CD4-positive, CD25-positive, alpha-beta regulatory T cell (primary cell): ENCODE results near the gene CD8B2. TPM values are rescaled to one million over a fixed set of nuclear protein-coding genes. Genes with fewer than 3 reads are reported as not detected.
"Not testable (repeated sequence)": the region's sequence is repeated elsewhere in the genome, so short reads cannot be mapped to it uniquely, and the experiment has no call there.

Source experiments
- ATAC-seq, 2 donors: fragments of 150-1000 bp; cut with Tn5 transposase; one replicate each; pipeline ENCODE4 v1.10.0; 2021; ENCODE audit warnings: low read depth in 2 of 2, moderate number of reproducible peaks in 2 of 2, moderate library complexity in 1 of 2
- DNase-seq, 3 donors: peaks; one replicate each; pipeline versions ENCODE4 v3.0.0 to v3.0.0-alpha.2; 2012 to 2022; ENCODE audit warnings: mixed read lengths in 1 of 3
- H3K27ac ChIP-seq: one replicate; pipeline ENCODE4 v1.7.0; 2013; ENCODE audit warnings: mild to moderate bottlenecking, low read length; ENCODE audit not compliant: insufficient read depth, poor library complexity, severe bottlenecking
- H3K27me3 ChIP-seq: one replicate; pipeline ENCODE4 v1.7.0; 2013; ENCODE audit warnings: low read length; ENCODE audit not compliant: control insufficient read depth, insufficient read depth
- H3K36me3 ChIP-seq: one replicate; pipeline ENCODE4 v1.7.0; 2013; ENCODE audit warnings: mild to moderate bottlenecking, low read length, moderate library complexity; ENCODE audit not compliant: control insufficient read depth, insufficient read depth
- H3K4me1 ChIP-seq: 2 replicates; pipeline ENCODE4 v1.7.0; 2013; ENCODE audit warnings: mild to moderate bottlenecking, low read length; ENCODE audit not compliant: insufficient read depth, control insufficient read depth, poor library complexity, severe bottlenecking
- H3K4me3 ChIP-seq: one replicate; pipeline ENCODE4 v1.7.0; 2013; ENCODE audit warnings: low read depth, mild to moderate bottlenecking, low read length, moderate library complexity
- H3K9me3 ChIP-seq, 2 experiments: 1 replicate in 1 of 2; 2 replicates in 1 of 2; pipeline ENCODE4 v1.7.0; 2013; ENCODE audit warnings: low read length in 2 of 2, mild to moderate bottlenecking in 1 of 2, moderate library complexity in 1 of 2; ENCODE audit not compliant: control insufficient read depth in 2 of 2
- H3K27ac Mint-ChIP-seq, 3 donors: one replicate each; pipeline ENCODE4 v1.8.0; 2020 to 2022; ENCODE audit warnings: mild to moderate bottlenecking in 3 of 3, mixed read lengths in 3 of 3, moderate library complexity in 2 of 3
- H3K27me3 Mint-ChIP-seq: one replicate; pipeline ENCODE4 v1.8.0; 2022; ENCODE audit warnings: mild to moderate bottlenecking, mixed read lengths
- H3K36me3 Mint-ChIP-seq: one replicate; pipeline ENCODE4 v1.8.0; 2020; ENCODE audit warnings: mixed read lengths
- H3K4me1 Mint-ChIP-seq, 4 donors: one replicate each; pipeline ENCODE4 v1.8.0; 2020 to 2022; ENCODE audit warnings: mixed read lengths in 4 of 4, mild to moderate bottlenecking in 1 of 4
- H3K4me3 Mint-ChIP-seq, 4 donors: one replicate each; pipeline ENCODE4 v1.8.0; 2020 to 2022; ENCODE audit warnings: mild to moderate bottlenecking in 4 of 4, mixed read lengths in 4 of 4, moderate library complexity in 3 of 4
- H3K9me3 Mint-ChIP-seq, 7 donors: one replicate each; pipeline ENCODE4 v1.8.0; 2020 to 2022; ENCODE audit warnings: mixed read lengths in 7 of 7, mild to moderate bottlenecking in 3 of 7, moderate library complexity in 2 of 7
- polyA plus RNA-seq, 4 donors: library from polyadenylated mRNA; unstranded; fragments of 300-500 nt; fragmentation: Illumina TruSeq; gene quantifications; one replicate each; pipeline ENCODE4 v1.2.3, GENCODE V29; 2021
- total RNA-seq: library from RNA; stranded (reverse); gene quantifications from one replicate; pipeline ENCODE4 v1.2.3, GENCODE V29; 2022

The CD8B2 gene
- total and polyA plus RNA-seq, 5 donors from 2014 or later, result 0.06 to 0.19 (median 0.13) TPM; not detected in 2

GRCh38 chr2:106554411-106554810 lies 67.2 kb downstream of the CD8B2 start:
- H3K9me3 ChIP-seq, result no peaks in the 10 kb centered on the region
- Mint-ChIP-seq H3K4me3 (no peak overlapping the region), H3K4me1 (no peaks in the 10 kb centered on the region), H3K36me3 (no peaks in the 10 kb centered on the region), H3K27ac (no peak overlapping the region), H3K9me3 (peaks cover 0 to 1% (median 0%) of the 10 kb centered on the region in 7 donors), H3K27me3 (peaks cover 31% of the 10 kb centered on the region)
- no peaks in the 10 kb centered on the region for H3K36me3 ChIP-seq
- peaks cover 2% of the 10 kb centered on the region for H3K27me3 ChIP-seq
- no peaks in the 10 kb centered on the region for H3K4me1 ChIP-seq
- ATAC-seq (no peak), DNase-seq (no peak)
- H3K27ac ChIP-seq, result no peak overlapping the region
- no peak overlapping the region for H3K4me3 ChIP-seq

- DNase-seq (no peak), ATAC-seq (no peak)
- Mint-ChIP-seq H3K36me3 (no peaks in the 10 kb centered on the region), H3K4me3 (no peak overlapping the region), H3K4me1 (no peaks in the 10 kb centered on the region), H3K27me3 (peaks cover 29% of the 10 kb centered on the region), H3K9me3 (peaks cover 0 to 1% (median 0%) of the 10 kb centered on the region in 7 donors), H3K27ac (no peak overlapping the region)
- Histone ChIP-seq H3K27ac (no peak overlapping the region), H3K27me3 (peaks cover 2% of the 10 kb centered on the region), H3K4me1 (no peaks in the 10 kb centered on the region), H3K36me3 (no peaks in the 10 kb centered on the region), H3K4me3 (no peak overlapping the region), H3K9me3 (no peaks in the 10 kb centered on the region)
Measured at GRCh38 chr2:106555053-106555452, 67.9 kb downstream of the CD8B2 start.

- H3K4me3 Mint-ChIP-seq, H3K9me3 Mint-ChIP-seq, H3K4me1 Mint-ChIP-seq, H3K36me3 Mint-ChIP-seq, H3K27me3 ChIP-seq, H3K36me3 ChIP-seq, H3K27ac Mint-ChIP-seq, H3K27ac ChIP-seq, H3K4me1 ChIP-seq, H3K9me3 ChIP-seq, H3K4me3 ChIP-seq, ATAC-seq, DNase-seq: not testable (repeated sequence)
- peaks cover 30% of the 10 kb centered on the region for H3K27me3 Mint-ChIP-seq
Measured at GRCh38 chr2:106559786-106560185, 72.6 kb downstream of the CD8B2 start.

GRCh38 chr2:106560773-106561172 lies 73.6 kb downstream of the CD8B2 start:
- no peak overlapping the region for H3K27ac Mint-ChIP-seq
- Histone ChIP-seq H3K27ac (no peak overlapping the region), H3K9me3 (no peaks in the 10 kb centered on the region), H3K36me3 (no peaks in the 10 kb centered on the region), H3K4me1 (no peaks in the 10 kb centered on the region), H3K27me3 (peaks cover 1% of the 10 kb centered on the region), H3K4me3 (no peak overlapping the region)
- H3K27me3 Mint-ChIP-seq, result peaks cover 23% of the 10 kb centered on the region
- H3K9me3 Mint-ChIP-seq, result peaks cover 0 to 1% (median 0%) of the 10 kb centered on the region in 7 donors
- H3K36me3 Mint-ChIP-seq, result no peaks in the 10 kb centered on the region
- H3K4me1 Mint-ChIP-seq, result peaks cover 0 to 6% (median under 1%) of the 10 kb centered on the region in 4 donors
- H3K4me3 Mint-ChIP-seq, result no peak overlapping the region
- no peak for ATAC-seq
- DNase-seq, result no peak

- H3K4me3 Mint-ChIP-seq, result no peak overlapping the region
- H3K4me3 ChIP-seq, result no peak overlapping the region
- H3K4me1 ChIP-seq, result no peaks in the 10 kb centered on the region
- H3K9me3 ChIP-seq, result no peaks in the 10 kb centered on the region
- no peak for ATAC-seq
- H3K4me1 Mint-ChIP-seq, result peaks cover 0 to 9% (median 2%) of the 10 kb centered on the region in 4 donors
- peaks cover 1% of the 10 kb centered on the region for H3K27me3 ChIP-seq
- H3K36me3 ChIP-seq, result no peaks in the 10 kb centered on the region
- no peak overlapping the region for H3K27ac ChIP-seq
- no peak overlapping the region for H3K27ac Mint-ChIP-seq
- peaks cover 0 to 1% (median 0%) of the 10 kb centered on the region in 7 donors for H3K9me3 Mint-ChIP-seq
- no peak for DNase-seq
- peaks cover 23% of the 10 kb centered on the region for H3K27me3 Mint-ChIP-seq
- H3K36me3 Mint-ChIP-seq, result no peaks in the 10 kb centered on the region
Measured at GRCh38 chr2:106561356-106561755, 74.2 kb downstream of the CD8B2 start.

- H3K9me3 ChIP-seq, result no peaks in the 10 kb centered on the region
- H3K27ac ChIP-seq, result no peak overlapping the region
- H3K4me1 ChIP-seq, result no peaks in the 10 kb centered on the region
- H3K27me3 ChIP-seq, result peaks cover 1% of the 10 kb centered on the region
- DNase-seq (no peak), ATAC-seq (no peak)
- H3K4me3 ChIP-seq, result no peak overlapping the region
- Mint-ChIP-seq H3K36me3 (no peaks in the 10 kb centered on the region), H3K4me1 (peaks cover 0 to 9% (median 2%) of the 10 kb centered on the region in 4 donors), H3K9me3 (peaks cover 0 to under 1% (median 0%) of the 10 kb centered on the region in 7 donors), H3K27me3 (peaks cover 21% of the 10 kb centered on the region), H3K27ac (no peak overlapping the region), H3K4me3 (no peak overlapping the region)
- H3K36me3 ChIP-seq, result no peaks in the 10 kb centered on the region
Measured at GRCh38 chr2:106561803-106562202, 74.6 kb downstream of the CD8B2 start.

- Histone ChIP-seq H3K9me3 (no peaks in the 10 kb centered on the region), H3K36me3 (no peaks in the 10 kb centered on the region), H3K4me1 (no peaks in the 10 kb centered on the region), H3K27ac (no peak overlapping the region), H3K27me3 (peaks cover 1% of the 10 kb centered on the region), H3K4me3 (no peak overlapping the region)
- Mint-ChIP-seq H3K9me3 (no peaks in the 10 kb centered on the region), H3K36me3 (no peaks in the 10 kb centered on the region), H3K27me3 (peaks cover 24% of the 10 kb centered on the region), H3K4me3 (no peak overlapping the region), H3K27ac (no peak overlapping the region), H3K4me1 (peaks cover 0 to 12% (median 2%) of the 10 kb centered on the region in 4 donors)
- no peak for DNase-seq
- ATAC-seq, result no peak
Measured at GRCh38 chr2:106562268-106563186, 75.4 kb downstream of the CD8B2 start.

- no peaks in the 10 kb centered on the region for H3K36me3 ChIP-seq
- ATAC-seq (no peak), DNase-seq (no peak)
- Mint-ChIP-seq H3K36me3 (no peaks in the 10 kb centered on the region), H3K27ac (peak overlapping the region in 1 of 3 donors; percentile 19), H3K4me1 (peaks cover 0 to 12% (median 2%) of the 10 kb centered on the region in 4 donors), H3K9me3 (no peaks in the 10 kb centered on the region), H3K4me3 (peak overlapping the region in 1 of 4 donors; percentile 33), H3K27me3 (peaks cover 25% of the 10 kb centered on the region)
- H3K27ac ChIP-seq, result no peak overlapping the region
- peaks cover 1% of the 10 kb centered on the region for H3K27me3 ChIP-seq
- H3K4me3 ChIP-seq, result no peak overlapping the region
- H3K9me3 ChIP-seq, result no peaks in the 10 kb centered on the region
- H3K4me1 ChIP-seq, result no peaks in the 10 kb centered on the region
Measured at GRCh38 chr2:106563195-106563594, 76.0 kb downstream of the CD8B2 start.
